ENCODE measurements around the gene SOX5. TPM values are rescaled to one million over a fixed set of nuclear protein-coding genes. Genes with fewer than 3 reads are reported as not detected.
"Not testable (repeated sequence)": the region's sequence is repeated elsewhere in the genome, so short reads cannot be mapped to it uniquely, and the experiment has no call there.

SOX5 gene
- total and polyA plus RNA-seq, 2 of the 8 experiments (the other 6 are each of a cell fraction or from before 2014, with no cell fraction given), result 2.2 to 2.6 TPM

- TF ChIP-seq, protein P1, sequence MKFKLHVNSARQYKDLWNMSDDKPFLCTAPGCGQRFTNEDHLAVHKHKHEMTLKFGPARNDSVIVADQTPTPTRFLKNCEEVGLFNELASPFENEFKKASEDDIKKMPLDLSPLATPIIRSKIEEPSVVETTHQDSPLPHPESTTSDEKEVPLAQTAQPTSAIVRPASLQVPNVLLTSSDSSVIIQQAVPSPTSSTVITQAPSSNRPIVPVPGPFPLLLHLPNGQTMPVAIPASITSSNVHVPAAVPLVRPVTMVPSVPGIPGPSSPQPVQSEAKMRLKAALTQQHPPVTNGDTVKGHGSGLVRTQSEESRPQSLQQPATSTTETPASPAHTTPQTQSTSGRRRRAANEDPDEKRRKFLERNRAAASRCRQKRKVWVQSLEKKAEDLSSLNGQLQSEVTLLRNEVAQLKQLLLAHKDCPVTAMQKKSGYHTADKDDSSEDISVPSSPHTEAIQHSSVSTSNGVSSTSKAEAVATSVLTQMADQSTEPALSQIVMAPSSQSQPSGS (IDR thresholded peaks at IDR 0.05; ENCODE audit: low read length), result no peak
These were observed 230.0 kb downstream of the SOX5 start (continued) for GRCh38 chr12:23719493-23719892.

- CTCF ChIA-PET (ENCODE audit: partially characterized antibody); H2BK12ac ChIP-seq (ENCODE audit: low read depth, low read length); DNase-seq (ENCODE audit: low read depth in 1 of 2, low spot score in 2 of 2); H3K23ac ChIP-seq (ENCODE audit: insufficient read length); POLR2A ChIA-PET (ENCODE audit: partially characterized antibody); H2BK5ac ChIP-seq (ENCODE audit: low read depth, low read length); H2AK5ac ChIP-seq (ENCODE audit: low read depth, low read length); H3K79me2 ChIP-seq (ENCODE audit: control insufficient read depth in 1 of 2, insufficient read depth in 2 of 2, low read length in 2 of 2); H3K4ac ChIP-seq (replicated peaks; ENCODE audit: insufficient read length, low read depth, low read length); H3K79me1 ChIP-seq (ENCODE audit: low read depth, low read length); H2AFZ ChIP-seq (ENCODE audit: low read length); H2BK15ac ChIP-seq (ENCODE audit: low read length); H3K27me3 ChIP-seq (replicated peaks in 1 of 4; ENCODE audit: control insufficient read depth in 3 of 4, extremely low read depth in 1 of 4, insufficient read depth in 3 of 4, low read length in 3 of 4); H3K9ac ChIP-seq (replicated peaks in 1 of 4; ENCODE audit: extremely low read depth in 1 of 4, low read depth in 3 of 4, low read length in 3 of 4); H4K8ac ChIP-seq (ENCODE audit: extremely low read depth, insufficient read depth, low read length); H3K4me3 ChIP-seq (ENCODE audit: extremely low read depth in 1 of 4, insufficient read depth in 2 of 4, low read depth in 3 of 4, low read length in 4 of 4); H3K18ac ChIP-seq (ENCODE audit: extremely low read depth, low read length); H4K5ac ChIP-seq (ENCODE audit: insufficient read length, low read depth, low read length); H3K14ac ChIP-seq (ENCODE audit: insufficient read length); H3K23me2 ChIP-seq (ENCODE audit: low read depth, low read length); H3K36me3 ChIP-seq (ENCODE audit: control insufficient read depth in 2 of 4, insufficient read depth in 4 of 4, low read length in 3 of 4); H3K27ac ChIP-seq (ENCODE audit: low read depth, low read length); FAIRE-seq; H3K56ac ChIP-seq (replicated peaks; ENCODE audit: insufficient read length, low read depth, low read length); H2BK20ac ChIP-seq (ENCODE audit: low read length); H4K91ac ChIP-seq (replicated peaks; ENCODE audit: insufficient read length, low read length); H3K4me2 ChIP-seq (ENCODE audit: insufficient read depth in 1 of 2, low read depth in 2 of 2, low read length in 2 of 2); H3K9me3 ChIP-seq (ENCODE audit: insufficient read depth in 2 of 2, low read depth in 1 of 2, low read length in 1 of 2); H2BK120ac ChIP-seq (replicated peaks; ENCODE audit: low read depth, low read length); H4K20me1 ChIP-seq (replicated peaks in 1 of 2; ENCODE audit: control insufficient read depth in 1 of 2, insufficient read depth in 2 of 2, low read length in 2 of 2): not testable (repeated sequence)
- peaks cover 0 to 11% (median 4%) of the 10 kb centered on the region in 4 experiments; a peak in 4 of 7 replicates for H3K4me1 ChIP-seq (replicated peaks in 1 of 4; ENCODE audit: control insufficient read depth in 3 of 4, insufficient read depth in 4 of 4, low read length in 3 of 4)
- WGBS, 2 experiments (ENCODE audit: extremely low coverage in 1 of 2, insufficient coverage in 1 of 2, insufficient read length in 1 of 2, insufficient replicate concordance in 2 of 2, low coverage in 1 of 2, low lambda C conversion rate in 2 of 2, missing lambda C conversion rate in 1 of 2), result 84% methylated on average over 4 of the region's 4 CpGs; no CpG with 5 or more reads in 1 of the 2 experiments
These were observed 239.1 kb downstream of the SOX5 start for GRCh38 chr12:23710361-23710760.
